Measurements from ENCODE around the gene AQP2.

DNA sequence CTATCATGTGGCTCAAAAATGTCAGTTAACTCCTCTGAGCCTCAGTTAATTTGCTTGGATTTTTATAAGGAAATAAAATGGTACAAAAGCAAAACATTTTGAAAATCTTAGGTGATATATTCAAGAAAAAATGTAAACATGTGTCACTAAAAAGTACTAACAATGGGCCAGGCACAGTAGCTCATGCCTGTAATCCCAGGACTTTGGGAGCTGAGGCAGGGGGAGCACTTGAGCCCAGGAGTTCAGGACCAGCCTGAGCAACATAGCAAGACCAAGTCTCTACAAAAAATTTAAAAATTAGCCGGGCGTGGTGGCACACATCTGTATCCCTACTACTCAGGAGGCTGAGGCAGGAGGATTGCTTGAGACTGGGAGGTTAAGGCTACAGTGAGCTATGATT is 47.9 kb downstream of the AQP2 start:
- TF ChIP-seq, protein P1, sequence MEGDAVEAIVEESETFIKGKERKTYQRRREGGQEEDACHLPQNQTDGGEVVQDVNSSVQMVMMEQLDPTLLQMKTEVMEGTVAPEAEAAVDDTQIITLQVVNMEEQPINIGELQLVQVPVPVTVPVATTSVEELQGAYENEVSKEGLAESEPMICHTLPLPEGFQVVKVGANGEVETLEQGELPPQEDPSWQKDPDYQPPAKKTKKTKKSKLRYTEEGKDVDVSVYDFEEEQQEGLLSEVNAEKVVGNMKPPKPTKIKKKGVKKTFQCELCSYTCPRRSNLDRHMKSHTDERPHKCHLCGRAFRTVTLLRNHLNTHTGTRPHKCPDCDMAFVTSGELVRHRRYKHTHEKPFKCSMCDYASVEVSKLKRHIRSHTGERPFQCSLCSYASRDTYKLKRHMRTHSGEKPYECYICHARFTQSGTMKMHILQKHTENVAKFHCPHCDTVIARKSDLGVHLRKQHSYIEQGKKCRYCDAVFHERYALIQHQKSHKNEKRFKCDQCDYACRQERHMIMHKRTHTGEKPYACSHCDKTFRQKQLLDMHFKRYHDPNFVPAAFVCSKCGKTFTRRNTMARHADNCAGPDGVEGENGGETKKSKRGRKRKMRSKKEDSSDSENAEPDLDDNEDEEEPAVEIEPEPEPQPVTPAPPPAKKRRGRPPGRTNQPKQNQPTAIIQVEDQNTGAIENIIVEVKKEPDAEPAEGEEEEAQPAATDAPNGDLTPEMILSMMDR (IDR thresholded peaks at IDR 0.05), result no peak
- TF ChIP-seq POLR2AphosphoS5 (IDR thresholded peaks at IDR 0.05), result no peak
- TF ChIP-seq POLR2A (IDR thresholded peaks at IDR 0.05), result no peak
